GM12874 (cell line): ENCODE data around the gene ESRRG.

ENCODE experiments used
- TF ChIP-seq, protein P1 (sequence below): IDR thresholded peaks from 2 replicates; pipeline ENCODE4 v1.5.1; 2011; ENCODE audit warnings: low read depth, mild to moderate bottlenecking, control low read depth, low read length, moderate library complexity; ENCODE audit not compliant: insufficient read depth

Gene ESRRG

DNA sequence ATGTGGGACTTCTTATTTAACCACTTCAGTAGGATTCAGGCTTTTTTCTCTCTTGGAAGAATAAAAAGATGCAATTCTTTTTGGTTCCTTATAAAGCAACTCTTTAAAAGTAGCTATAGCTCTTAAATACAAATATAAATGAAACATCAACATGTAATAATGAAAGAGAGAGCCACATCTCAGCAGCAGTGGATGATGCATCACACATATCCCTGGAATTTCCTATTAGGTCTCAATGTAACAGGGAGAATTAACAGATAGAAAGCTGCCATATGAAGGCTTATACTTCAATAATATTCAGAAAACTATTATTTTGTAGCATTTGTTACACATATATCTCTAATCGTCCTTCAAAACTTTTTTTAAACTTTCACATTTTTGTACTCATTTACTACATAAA, 181.0 kb downstream of the ESRRG start:
- TF ChIP-seq, protein P1, sequence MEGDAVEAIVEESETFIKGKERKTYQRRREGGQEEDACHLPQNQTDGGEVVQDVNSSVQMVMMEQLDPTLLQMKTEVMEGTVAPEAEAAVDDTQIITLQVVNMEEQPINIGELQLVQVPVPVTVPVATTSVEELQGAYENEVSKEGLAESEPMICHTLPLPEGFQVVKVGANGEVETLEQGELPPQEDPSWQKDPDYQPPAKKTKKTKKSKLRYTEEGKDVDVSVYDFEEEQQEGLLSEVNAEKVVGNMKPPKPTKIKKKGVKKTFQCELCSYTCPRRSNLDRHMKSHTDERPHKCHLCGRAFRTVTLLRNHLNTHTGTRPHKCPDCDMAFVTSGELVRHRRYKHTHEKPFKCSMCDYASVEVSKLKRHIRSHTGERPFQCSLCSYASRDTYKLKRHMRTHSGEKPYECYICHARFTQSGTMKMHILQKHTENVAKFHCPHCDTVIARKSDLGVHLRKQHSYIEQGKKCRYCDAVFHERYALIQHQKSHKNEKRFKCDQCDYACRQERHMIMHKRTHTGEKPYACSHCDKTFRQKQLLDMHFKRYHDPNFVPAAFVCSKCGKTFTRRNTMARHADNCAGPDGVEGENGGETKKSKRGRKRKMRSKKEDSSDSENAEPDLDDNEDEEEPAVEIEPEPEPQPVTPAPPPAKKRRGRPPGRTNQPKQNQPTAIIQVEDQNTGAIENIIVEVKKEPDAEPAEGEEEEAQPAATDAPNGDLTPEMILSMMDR = no peak

DNA sequence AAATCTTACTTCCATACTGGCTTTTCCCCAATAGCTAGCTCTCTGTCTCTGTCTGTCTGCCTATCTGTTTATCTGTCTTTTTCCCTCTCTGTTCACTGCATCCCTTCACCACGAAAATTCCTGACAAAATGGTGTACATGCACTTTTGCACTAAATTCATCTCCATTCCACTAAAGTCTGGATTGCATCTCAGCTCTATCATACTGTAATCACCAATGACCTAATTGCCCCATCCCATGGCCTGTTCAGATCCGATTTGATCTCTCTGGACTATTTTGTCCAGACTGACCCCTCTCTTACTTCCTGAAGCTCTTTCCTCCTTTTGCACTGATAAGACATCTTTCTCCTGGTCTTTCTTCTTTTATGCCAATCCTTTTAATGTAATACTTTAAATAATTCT, 187.5 kb downstream of the ESRRG start:
- TF ChIP-seq, protein P1 = no peak

DNA sequence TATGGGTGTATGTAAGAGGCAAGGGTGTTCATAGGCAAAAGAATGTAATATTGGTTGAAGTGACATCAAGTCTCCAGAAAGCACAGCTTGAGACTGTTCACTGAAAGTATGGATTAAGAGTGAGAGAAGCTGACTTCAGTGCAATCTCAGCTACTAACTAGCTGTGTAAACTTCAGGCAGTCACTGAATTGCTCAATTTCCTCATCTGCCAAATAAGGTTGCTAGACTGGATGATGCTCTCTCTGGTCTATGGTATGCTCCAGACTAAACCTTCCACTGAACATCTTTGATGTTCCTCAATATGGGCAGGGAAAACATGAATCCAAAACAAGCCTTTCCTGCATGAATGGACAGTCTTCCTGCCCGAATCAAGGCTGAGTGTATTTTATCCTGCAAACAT, 188.2 kb downstream of the ESRRG start:
- TF ChIP-seq, protein P1 = no peak

DNA sequence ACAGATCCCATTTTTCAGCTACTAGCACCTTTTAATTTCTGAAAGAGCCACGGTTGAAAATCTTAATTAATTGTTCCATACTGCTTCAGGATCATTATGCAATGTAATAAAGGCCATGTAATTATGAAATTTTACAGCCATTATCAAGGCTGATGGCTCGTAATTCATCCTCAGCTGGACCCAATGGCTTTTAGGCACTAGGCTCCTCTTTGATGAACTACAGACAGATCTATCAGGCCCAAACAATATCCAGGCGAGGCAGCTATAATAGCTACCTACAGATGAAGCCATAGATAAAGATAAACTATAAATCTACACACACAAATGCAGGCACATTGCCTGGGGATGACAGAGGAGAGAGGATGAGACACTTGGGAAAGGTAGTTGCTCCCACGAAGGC, 189.5 kb downstream of the ESRRG start:
- TF ChIP-seq, protein P1 = no peak

DNA sequence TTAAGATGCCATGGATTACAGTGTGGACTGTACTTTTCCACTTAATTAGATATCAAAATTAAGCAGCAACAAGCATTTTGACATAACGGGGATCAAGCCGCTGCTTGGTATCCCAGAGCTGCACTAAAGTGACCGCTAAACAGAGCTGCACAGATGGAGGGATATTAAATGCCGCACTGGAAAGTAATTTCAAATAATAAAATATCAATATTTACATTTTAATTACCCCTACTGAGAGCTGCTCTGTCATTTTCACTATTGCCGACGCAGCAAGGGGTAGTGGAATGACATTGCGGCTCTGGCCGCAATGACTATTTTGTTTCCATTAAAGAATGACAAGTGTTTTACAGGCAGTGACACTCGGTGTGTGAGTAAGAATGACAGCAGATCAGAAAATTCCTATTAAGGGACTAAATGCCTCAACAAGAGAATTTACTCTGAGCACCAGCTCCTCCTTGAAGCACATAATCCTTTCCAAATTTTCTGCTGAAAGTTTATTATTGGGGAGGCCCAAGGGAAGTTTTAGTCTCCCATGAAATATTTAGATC, 190.9 kb downstream of the ESRRG start:
- TF ChIP-seq, protein P1 = no peak

DNA sequence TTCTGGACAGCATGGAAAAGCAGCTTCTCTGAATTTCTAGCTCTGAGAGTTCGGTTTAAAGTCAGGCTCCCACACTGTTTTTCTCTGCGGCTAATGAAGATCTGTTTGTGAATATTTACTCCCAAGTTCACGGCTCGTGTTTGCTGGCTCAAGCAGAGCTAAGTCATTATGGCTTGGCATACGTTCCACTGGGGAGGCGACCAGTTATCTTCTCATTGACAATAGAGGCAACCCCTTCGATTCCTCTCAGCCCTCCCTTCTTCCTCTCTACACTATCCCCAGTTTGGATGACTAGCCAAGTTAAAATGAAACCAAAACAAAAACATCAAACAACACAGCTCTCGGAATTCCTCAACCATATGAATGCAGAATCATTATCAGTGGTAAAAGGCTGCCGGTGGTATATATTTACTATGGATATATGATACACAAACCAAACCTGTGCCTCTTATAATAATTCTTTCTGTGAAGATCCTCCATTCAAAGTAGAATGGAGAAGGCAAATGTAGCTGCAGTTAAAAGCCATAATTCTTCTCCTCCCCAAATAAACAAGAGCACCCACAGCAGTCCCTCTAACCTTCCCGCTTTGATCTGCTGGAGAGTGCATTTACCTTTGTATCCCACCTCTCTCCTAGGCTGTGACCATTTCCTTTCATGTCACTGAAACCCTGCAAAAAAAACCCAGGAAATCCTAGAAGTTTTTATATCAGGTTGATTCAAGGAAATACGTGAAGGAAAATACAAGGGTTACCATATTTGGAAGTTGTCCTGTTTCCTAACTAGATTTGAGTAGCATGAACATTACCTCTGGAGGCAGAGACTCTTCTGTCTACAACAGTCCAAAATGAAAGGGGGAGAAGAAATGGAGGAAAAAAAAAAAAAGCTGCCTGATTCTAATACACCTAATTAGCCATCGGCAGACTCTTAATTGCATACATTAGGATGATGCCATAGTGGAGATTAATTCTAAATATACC, 191.7 kb downstream of the ESRRG start:
- TF ChIP-seq, protein P1 = no peak

DNA sequence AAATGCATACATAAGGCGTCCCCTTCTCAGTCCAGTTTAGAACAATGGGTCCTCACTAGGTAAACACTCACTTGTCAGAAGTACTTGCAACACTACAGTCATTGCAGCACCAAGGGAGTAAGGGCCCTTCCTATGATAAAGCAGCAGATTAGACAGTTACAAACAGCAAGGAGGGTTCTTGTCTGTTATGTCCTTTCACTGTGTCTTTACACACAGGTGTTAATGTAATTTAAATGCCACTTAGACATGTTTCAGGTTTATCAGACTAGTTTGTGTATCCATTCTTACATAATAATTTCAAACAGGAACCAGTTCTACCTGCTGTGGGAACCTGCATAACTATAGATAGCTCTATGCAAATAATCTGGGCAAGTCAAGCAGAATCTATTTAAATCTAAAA, 194.4 kb downstream of the ESRRG start:
- TF ChIP-seq, protein P1 = no peak
